CD4-positive, alpha-beta T cell (primary cell): ENCODE data around the gene E2F8. TPM values are rescaled to one million over a fixed set of nuclear protein-coding genes. Genes with fewer than 3 reads are reported as not detected.

Experiments
- ATAC-seq: fragments of 200-7000 bp; cut with Tn5 transposase; one replicate; pipeline ENCODE4 v1.10.0; 2022; ENCODE audit warnings: mild to moderate bottlenecking; ENCODE audit not compliant: poor library complexity
- CTCF ChIA-PET: fragments of 350-600 bp; sonication (Branson Sonifier 250); formaldehyde crosslinking; loops from one replicate; lab custom pipeline; 2021; ENCODE audit warnings: antibody characterized with exemption, inconsistent platforms; lab: Charles Lee
- POLR2A ChIA-PET: fragments of 350-600 bp; sonication (Branson Sonifier 250); formaldehyde crosslinking; loops from one replicate; lab custom pipeline; 2021; ENCODE audit warnings: antibody characterized with exemption, inconsistent platforms; lab: Charles Lee
- DNase-seq, 14 experiments: peaks; one replicate each; pipeline ENCODE4 v3.0.0-alpha.2; 2013 to 2020; ENCODE audit warnings: mixed read lengths in 2 of 14
- H3K27ac ChIP-seq, 2 donors: one replicate each; pipeline versions ENCODE4 v1.5.1 to v1.7.0; 2013; ENCODE audit warnings: low read length in 2 of 2, low read depth in 1 of 2, mild to moderate bottlenecking in 1 of 2
- H3K27me3 ChIP-seq, 2 experiments: 1 replicate in 1 of 2; 2 replicates in 1 of 2; pipeline versions ENCODE4 v1.6.1 to v1.7.0; 2013; ENCODE audit warnings: low read length in 2 of 2, control low read depth in 1 of 2, mild to moderate bottlenecking in 1 of 2, moderate library complexity in 1 of 2; ENCODE audit not compliant: insufficient read depth in 2 of 2, control insufficient read depth in 1 of 2
- H3K36me3 ChIP-seq: one replicate; pipeline ENCODE4 v1.6.1; 2013; ENCODE audit warnings: low read length, control low read depth; ENCODE audit not compliant: insufficient read depth
- H3K4me1 ChIP-seq: one replicate; pipeline ENCODE4 v1.6.1; 2013; ENCODE audit warnings: low read length, control low read depth; ENCODE audit not compliant: insufficient read depth
- H3K4me3 ChIP-seq: one replicate; pipeline ENCODE4 v1.5.1; 2013; ENCODE audit warnings: mild to moderate bottlenecking, low read length, moderate library complexity
- H3K9me3 ChIP-seq, 2 experiments: 1 replicate in 1 of 2; 2 replicates in 1 of 2; pipeline versions ENCODE4 v1.6.1 to v1.7.0; 2013; ENCODE audit warnings: low read length in 2 of 2, mild to moderate bottlenecking in 2 of 2, control low read depth in 1 of 2, moderate library complexity in 1 of 2; ENCODE audit not compliant: control insufficient read depth in 1 of 2, insufficient read depth in 1 of 2
- H3K27ac Mint-ChIP-seq: one replicate; pipeline ENCODE4 v1.8.0; 2020; ENCODE audit warnings: mixed read lengths
- H3K27me3 Mint-ChIP-seq: one replicate; pipeline ENCODE4 v1.8.0; 2021; ENCODE audit warnings: mixed read lengths
- H3K36me3 Mint-ChIP-seq: one replicate; pipeline ENCODE4 v1.8.0; 2021; ENCODE audit warnings: low read depth, mixed read lengths
- H3K4me1 Mint-ChIP-seq: one replicate; pipeline ENCODE4 v1.8.0; 2021; ENCODE audit warnings: low read depth, mixed read lengths
- H3K4me3 Mint-ChIP-seq: one replicate; pipeline ENCODE4 v1.8.0; 2020; ENCODE audit warnings: mild to moderate bottlenecking, mixed read lengths
- H3K9me3 Mint-ChIP-seq: one replicate; pipeline ENCODE4 v1.8.0; 2020; ENCODE audit warnings: mixed read lengths
- CTCF ChIP-seq: fragments of 200-600 bp; IDR thresholded peaks from one replicate; pipeline ENCODE4 v1.8.0; 2022; ENCODE audit warnings: antibody characterized with exemption, mild to moderate bottlenecking
- intact Hi-C, 2 experiments: fragments of 100-400 bp; cut with DNase I in 1 of 2; cut with micrococcal nuclease in 1 of 2; formaldehyde crosslinking; loops; one replicate each; pipeline versions ENCODE4 v1.15.1 to v1.9.0; 2023 to 2025; cut with DNase I, micrococcal nuclease
- total RNA-seq, 174 experiments: library from RNA in 2 of 174; stranded (reverse) in 2 of 174; gene quantifications; one replicate each; pipeline ENCODE4 v1.2.3 and lab custom pipeline; 2021 to 2026

E2F8 gene
- total RNA-seq, 2 experiments from 2014 or later = not detected

GRCh38 chr11:19209617-19210370, 31.0 kb downstream of the E2F8 start:
- no peaks in the 10 kb centered on the region for H3K36me3 Mint-ChIP-seq
- no peaks in the 10 kb centered on the region for H3K4me1 Mint-ChIP-seq
- H3K4me3 Mint-ChIP-seq = no peak overlapping the region
- ChIA-PET POLR2A (no interaction called here), CTCF (no interaction called here)
- Histone ChIP-seq H3K27me3 (peaks cover 0 to 4% of the 10 kb centered on the region in 2 experiments), H3K36me3 (no peaks in the 10 kb centered on the region), H3K9me3 (no peaks in the 10 kb centered on the region), H3K4me3 (no peak overlapping the region), H3K4me1 (no peaks in the 10 kb centered on the region), H3K27ac (no peak overlapping the region)
- no peak for TF ChIP-seq CTCF
- H3K9me3 Mint-ChIP-seq = no peaks in the 10 kb centered on the region
- ATAC-seq = no peak
- H3K27ac Mint-ChIP-seq = no peak overlapping the region
- peaks cover 49% of the 10 kb centered on the region for H3K27me3 Mint-ChIP-seq
- DNase-seq = no peak
- intact Hi-C loops = no loop called here

GRCh38 chr11:19208959-19209546, 31.7 kb downstream of the E2F8 start:
- Histone ChIP-seq H3K27ac (no peak overlapping the region), H3K4me3 (no peak overlapping the region), H3K36me3 (no peaks in the 10 kb centered on the region), H3K27me3 (peaks cover 0 to 4% of the 10 kb centered on the region in 2 experiments), H3K9me3 (no peaks in the 10 kb centered on the region), H3K4me1 (no peaks in the 10 kb centered on the region)
- ChIA-PET POLR2A (no interaction called here), CTCF (no interaction called here)
- intact Hi-C loops = no loop called here
- Mint-ChIP-seq H3K27ac (no peak overlapping the region), H3K4me1 (no peaks in the 10 kb centered on the region), H3K36me3 (no peaks in the 10 kb centered on the region), H3K4me3 (no peak overlapping the region), H3K27me3 (peaks cover 42% of the 10 kb centered on the region), H3K9me3 (no peaks in the 10 kb centered on the region)
- TF ChIP-seq CTCF = no peak
- DNase-seq (no peak), ATAC-seq (no peak)

GRCh38 chr11:19208181-19208580, 32.6 kb downstream of the E2F8 start:
- H3K9me3 Mint-ChIP-seq = no peaks in the 10 kb centered on the region
- Histone ChIP-seq H3K27ac (no peak overlapping the region), H3K27me3 (peaks cover 0 to 4% of the 10 kb centered on the region in 2 experiments), H3K4me1 (no peaks in the 10 kb centered on the region), H3K36me3 (no peaks in the 10 kb centered on the region), H3K9me3 (no peaks in the 10 kb centered on the region), H3K4me3 (no peak overlapping the region)
- intact Hi-C loops = no loop called here
- ChIA-PET CTCF (no interaction called here), POLR2A (no interaction called here)
- peaks cover 33% of the 10 kb centered on the region for H3K27me3 Mint-ChIP-seq
- DNase-seq (no peak), ATAC-seq (no peak)
- H3K36me3 Mint-ChIP-seq = no peaks in the 10 kb centered on the region
- TF ChIP-seq CTCF = no peak
- no peak overlapping the region for H3K27ac Mint-ChIP-seq
- no peak overlapping the region for H3K4me3 Mint-ChIP-seq
- H3K4me1 Mint-ChIP-seq = no peaks in the 10 kb centered on the region
